Right lobe of liver (tissue), 4 donors: Measurements from ENCODE around the gene ABCB4.

Experiments used
- CTCF ChIP-seq, 4 donors: fragments of 200-600 bp in 3 of 4; fragments of 450-650 bp in 1 of 4; IDR thresholded peaks; one replicate each; pipeline versions ENCODE4 v1.5.1 to v1.8.0; 2016 to 2022; ENCODE audit warnings: antibody characterized with exemption in 4 of 4, mild to moderate bottlenecking in 2 of 4
- POLR2A ChIP-seq: fragments of 450-650 bp; IDR thresholded peaks from one replicate; pipeline ENCODE4 v1.6.1; 2017; ENCODE audit warnings: antibody characterized with exemption, mild to moderate bottlenecking
- donor health status: DM: no; HTN: no; CAD: no.
- donor health status: DM: no; HTN: no; CAD: no.
- donor health status: DM: no; HTN: yes; CAD: no.

GRCh38 chr7:87395442-87396020, 79.9 kb downstream of the ABCB4 start:
- TF ChIP-seq CTCF (IDR thresholded peaks at IDR 0.05) (no peak), POLR2A (no peak)
